ENCODE measurements around the gene VAMP2.

VAMP2 gene, protein sequence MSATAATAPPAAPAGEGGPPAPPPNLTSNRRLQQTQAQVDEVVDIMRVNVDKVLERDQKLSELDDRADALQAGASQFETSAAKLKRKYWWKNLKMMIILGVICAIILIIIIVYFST

DNA sequence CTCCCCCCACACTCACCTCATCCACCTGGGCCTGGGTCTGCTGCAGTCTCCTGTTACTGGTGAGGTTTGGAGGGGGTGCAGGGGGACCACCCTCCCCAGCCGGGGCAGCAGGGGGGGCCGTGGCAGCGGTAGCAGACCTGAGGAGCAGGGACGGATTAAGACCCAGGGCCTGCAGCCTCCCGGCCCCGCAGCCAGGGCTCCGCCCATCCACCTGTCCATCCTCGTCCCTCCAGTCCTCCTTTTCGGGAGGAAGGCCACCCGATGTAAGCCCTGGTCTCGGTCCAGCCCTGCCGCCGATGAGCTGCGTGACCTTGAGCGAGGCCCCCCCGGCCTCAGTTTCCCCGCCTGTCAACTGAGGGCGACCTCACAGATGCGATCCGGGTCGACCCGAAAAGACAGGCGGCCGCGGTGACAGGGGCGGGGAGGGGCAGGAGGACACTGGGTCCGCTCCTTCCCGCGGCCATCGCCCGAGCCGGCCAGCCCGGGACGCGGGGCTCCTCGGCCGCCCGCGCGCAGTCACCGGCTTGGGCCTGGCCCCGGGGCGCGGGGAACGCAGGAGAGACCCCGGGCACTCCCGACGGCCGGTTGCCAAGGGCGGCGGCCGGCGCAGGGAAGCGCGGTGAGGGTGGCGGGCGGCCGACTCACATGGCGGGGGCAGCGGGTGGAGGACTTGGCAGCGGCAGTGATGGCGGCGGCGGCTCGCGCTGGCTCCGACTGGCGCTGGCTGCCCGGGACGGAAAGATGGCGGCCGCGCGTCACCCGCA, at the start of gene VAMP2:
Gene VAMP2 (minus strand): TSS at position 716 of the 764 bp plus-strand sequence. CDS start 69 bp downstream, at position 647.
- peak; percentile 30 to 70 for DNase-seq

DNA sequence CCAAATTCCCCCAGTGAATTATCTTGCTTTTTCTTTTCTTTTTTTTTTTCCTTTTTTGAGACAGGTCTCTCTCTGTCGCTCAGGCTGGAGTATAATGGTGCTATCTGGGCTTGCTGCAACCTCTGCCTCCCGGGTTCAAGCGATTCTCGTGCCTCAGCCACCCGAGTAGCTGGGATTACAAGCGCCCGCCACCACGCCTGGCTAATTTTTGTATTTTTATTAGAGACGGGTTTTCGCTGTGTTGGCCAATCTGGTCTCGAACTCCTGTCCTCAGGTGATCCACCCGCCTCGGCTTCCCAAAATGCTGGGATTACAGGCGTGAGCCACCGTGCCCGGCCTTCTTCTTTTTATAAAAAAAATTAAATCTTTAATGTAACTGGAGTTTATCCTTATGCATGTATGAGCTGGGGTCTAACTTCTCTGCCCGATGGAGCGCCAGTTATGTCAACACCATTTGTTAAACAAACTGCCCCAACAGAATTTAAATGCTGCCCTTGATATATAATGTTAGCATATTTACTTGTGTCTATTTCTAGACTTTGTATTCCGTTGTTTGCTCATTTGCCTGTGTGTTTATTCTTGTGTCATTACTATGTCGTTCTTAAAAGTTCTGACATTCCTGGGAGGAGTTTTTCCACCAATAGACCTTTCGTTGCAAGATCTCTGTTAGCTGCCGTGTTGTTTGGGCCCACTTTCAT, 48.2 kb upstream of the VAMP2 start:
- DNase-seq, result no peak

DNA sequence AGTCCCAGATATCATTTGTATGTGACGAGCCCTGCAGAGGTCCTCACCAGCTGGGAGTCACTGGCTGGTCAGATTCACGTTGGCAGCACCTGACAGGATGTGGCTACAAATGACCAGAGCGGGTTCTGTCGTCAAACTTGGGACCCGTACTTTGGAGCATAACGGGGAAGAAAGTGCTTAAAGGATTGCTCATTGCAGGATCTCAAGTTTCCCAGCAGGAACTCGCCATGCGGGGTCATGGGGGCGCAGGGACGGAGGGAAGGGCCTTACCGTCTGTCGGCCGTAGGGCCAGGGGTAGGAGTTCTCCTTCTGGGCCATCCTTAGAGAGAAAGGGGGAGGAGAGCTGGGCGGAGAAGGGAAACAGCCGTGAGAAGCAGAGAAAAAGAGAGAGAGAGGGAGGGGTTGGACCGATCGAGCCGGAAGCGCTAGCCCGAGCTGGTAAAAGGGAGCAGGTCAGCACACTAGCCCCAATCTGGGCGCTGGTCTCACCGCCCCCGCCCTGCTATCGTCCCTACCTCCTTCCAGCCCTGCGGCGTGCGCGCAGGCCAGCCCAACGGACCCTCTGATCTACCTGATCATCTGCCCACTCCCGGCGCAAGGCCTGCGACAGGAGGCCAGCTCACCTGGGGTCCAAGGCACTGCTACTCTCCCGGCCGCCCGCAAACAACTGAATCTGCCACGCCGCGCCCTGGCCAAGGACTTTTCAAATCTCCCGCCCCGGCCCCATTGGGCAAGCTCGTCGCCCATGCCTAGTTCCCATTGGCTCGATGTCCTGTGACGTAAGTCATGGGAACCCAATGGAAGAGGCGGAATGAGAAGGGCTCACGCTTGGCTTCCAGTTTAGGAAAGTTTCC, 47.4 kb upstream of the VAMP2 start, which contains the start of gene AURKB:
Gene AURKB (minus strand): TSS at position 669 of the 854 bp plus-strand sequence. CDS start 351 bp downstream, at position 318.
- peak; percentile 96 for DNase-seq

GRCh38 chr17:8206536-8206935, 43.8 kb upstream of the VAMP2 start:
- no peak for DNase-seq

- DNase-seq, result no peak
Measured at GRCh38 chr17:8204761-8205555, 42.2 kb upstream of the VAMP2 start.

DNA sequence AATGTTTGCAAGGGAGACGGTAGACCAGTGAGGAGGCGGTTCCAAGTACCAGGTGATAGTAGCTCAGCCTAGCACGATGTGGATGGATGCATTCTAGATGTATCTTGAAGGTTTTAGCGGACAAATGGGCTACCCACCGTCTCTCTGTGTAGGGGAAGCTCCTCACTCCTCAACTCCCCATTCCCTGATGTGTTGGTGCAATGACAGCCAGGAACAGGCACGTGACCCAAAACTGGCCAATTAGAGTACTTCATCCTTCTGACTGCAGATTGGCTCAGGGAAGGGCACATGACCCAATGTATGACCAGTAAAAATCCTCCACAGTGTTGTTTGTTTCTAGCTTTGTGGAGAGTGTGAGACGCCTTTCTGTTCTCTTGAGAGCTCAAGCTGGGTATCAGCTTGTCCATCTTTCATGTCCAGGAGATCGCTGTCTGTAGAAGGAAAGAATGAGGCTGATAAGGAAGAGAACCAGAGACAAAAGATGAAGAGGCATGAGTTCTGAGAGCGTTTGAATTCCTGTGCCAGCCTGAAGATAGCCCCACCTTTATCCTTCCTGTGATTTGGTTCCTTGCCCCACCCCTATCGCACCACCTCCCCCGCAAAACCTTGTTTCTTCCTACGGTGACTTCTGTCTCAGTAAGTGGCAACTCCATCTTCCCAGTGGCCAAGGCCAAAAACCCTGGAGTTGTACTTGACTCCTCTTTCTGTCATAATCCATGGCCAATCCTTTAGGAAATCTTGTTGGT, 29.5 kb upstream of the VAMP2 start:
- peak; percentile 56 to 91 for DNase-seq

DNA sequence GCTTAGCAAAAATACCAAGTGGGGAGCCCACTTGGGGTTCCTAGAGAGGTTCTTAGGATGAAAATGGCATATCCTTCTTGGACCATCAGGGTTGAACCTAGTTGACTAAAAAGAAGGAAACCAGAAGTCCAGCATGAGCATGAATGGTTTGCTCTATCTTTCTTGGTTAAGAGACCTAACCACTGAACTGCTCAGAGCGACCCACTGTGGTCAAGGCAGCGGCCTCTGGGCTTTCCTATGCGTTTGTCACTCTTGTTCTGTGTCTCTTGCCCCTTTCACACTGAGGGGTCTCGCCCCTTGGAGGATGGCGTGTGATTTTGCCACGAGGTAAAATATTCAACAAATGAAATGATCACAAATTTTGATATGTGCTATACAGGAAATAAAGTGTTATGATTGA, 27.8 kb upstream of the VAMP2 start:
- DNase-seq, result no peak

DNA sequence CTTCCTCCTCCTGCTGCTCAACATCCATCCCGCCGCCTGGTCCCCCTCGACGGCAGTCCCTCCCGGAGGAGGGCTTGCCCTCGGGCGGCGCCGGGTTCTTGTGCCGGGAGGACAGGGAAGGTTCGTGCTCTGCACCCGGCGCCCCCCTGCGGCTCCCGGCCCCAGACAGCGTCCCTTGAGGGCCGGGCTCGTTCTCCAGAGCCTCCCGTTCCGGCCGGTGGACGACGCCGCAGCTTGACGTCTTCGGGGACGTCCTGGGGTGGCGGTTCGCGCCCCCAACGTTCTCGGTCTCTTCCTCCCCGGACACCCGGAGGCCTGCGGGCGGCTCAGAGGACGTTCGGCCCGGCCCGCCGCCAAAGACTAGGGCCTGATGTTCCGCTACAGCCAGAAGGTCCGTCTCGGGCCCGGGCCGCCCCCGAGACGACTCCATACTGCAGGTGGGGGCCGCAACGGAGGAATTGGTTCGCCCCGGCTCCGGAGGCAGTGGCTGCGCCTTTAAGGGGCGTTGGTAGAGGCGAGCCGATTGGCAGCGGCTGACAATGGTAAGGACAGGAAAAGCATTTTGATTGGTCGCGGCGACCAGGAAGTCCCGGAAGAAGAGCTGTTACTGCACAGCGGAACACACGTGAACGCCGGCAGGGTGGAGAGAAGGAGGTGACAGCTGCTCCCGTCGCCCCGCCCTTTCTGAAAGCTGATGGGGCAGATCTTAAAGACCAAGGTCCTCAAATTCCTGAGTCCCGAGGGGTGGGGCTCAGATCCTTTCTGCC, 27.1 kb upstream of the VAMP2 start, which contains the start of gene BORCS6:
Gene BORCS6 (minus strand): TSS at position 470 of the 767 bp plus-strand sequence. CDS start 40 bp downstream, at position 430.
- peak; percentile 92 to 96 for DNase-seq

GRCh38 chr17:8189041-8189710, 26.4 kb upstream of the VAMP2 start:
- no peak for DNase-seq

DNA sequence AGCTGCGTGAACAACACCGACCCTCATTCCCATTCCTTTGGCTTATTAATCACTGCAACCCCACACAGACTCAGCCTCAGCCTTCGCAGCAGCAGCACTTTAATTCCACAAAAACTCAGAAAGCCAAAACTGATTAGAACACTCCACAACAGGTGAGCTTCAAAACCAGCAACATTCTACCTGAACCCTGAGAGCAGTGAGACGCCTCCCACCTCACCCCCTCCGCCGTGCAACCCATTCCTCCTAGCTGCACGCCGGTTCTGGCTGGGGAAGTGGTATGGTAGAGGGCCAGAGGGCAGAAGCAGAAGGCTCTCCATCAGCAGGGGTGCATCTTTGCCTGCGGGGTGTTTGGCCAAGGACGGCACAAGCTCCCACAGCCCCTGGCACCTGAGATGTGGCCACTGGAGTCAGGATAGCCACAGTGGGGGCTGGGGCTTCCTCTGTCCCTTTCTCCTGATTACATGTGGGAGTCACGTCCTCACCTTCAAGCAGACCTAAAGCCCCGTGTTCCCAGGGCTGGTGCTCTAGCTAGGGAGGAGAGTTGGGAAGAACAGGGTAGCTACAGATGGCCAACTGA, 25.6 kb upstream of the VAMP2 start:
- no peak for DNase-seq

DNA sequence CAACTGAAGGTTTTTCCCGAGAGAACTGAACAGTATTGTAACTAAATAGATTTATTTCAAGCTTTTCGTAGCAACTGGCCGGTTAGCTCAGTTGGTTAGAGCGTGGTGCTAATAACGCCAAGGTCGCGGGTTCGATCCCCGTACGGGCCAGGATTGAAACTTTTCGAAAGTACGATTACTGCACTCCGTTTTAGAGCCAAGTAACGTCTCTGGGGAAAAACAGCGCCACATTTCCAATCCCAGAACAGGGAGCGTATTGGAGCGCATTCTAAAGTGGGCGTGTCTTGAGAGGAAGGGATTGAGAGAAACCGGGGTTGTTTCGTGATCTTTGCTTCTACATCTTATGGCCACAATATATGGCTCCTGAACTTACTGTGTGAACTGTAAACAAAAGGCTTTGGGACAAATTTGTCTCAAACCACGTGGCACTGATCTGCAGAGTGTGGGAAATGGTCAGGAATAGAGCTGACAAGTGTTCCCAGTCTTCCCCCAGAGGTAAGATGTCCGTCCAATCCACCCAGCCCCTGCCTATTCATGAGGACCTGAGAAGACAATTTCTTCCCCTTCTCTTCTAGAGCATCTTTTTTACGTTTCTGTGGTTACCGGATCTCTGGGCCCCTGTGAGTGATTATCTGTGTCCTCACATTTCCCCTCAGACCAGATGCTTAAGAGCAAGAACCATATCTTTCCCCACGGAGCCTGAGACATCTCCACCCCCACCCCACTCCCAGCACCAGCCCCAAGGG, 24.9 kb upstream of the VAMP2 start:
- peak; percentile 95 to 98 for DNase-seq

DNA sequence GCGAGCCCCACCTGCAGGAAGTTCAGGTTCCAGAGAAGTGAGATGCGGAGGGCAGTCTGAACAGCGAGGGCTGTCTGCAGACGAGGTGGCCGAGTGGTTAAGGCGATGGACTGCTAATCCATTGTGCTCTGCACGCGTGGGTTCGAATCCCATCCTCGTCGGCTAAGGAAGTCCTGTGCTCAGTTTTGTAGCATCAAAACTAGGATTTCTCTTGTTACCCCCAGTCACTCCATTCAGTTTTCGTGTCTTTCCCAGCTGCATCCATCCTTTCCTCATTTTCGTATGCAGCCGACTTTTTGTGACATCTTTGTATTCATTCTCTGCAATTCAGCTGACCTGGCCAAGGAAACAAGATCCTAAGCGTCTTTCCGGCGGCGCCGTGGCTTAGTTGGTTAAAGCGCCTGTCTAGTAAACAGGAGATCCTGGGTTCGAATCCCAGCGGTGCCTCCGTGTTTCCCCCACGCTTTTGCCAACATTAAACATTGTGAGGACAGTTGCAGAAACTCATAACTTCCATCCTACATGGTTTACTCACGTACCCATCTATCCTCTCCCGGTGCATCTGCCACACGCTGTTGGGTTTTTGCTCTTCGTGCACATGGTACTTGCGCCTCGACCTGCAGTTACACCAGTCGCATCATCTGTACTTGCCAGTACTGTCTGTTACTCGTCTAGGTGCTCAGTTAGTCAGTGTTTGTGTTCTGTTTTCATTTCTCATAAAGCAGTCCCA, 24.2 kb upstream of the VAMP2 start:
- peak; percentile 95 to 96 for DNase-seq

GRCh38 chr17:8186446-8186786, 23.7 kb upstream of the VAMP2 start:
- DNase-seq, result peak in 1 of 2 experiments; percentile 88

GRCh38 chr17:8185582-8186445, 23.1 kb upstream of the VAMP2 start:
- peak; percentile 80 to 86 for DNase-seq

DNA sequence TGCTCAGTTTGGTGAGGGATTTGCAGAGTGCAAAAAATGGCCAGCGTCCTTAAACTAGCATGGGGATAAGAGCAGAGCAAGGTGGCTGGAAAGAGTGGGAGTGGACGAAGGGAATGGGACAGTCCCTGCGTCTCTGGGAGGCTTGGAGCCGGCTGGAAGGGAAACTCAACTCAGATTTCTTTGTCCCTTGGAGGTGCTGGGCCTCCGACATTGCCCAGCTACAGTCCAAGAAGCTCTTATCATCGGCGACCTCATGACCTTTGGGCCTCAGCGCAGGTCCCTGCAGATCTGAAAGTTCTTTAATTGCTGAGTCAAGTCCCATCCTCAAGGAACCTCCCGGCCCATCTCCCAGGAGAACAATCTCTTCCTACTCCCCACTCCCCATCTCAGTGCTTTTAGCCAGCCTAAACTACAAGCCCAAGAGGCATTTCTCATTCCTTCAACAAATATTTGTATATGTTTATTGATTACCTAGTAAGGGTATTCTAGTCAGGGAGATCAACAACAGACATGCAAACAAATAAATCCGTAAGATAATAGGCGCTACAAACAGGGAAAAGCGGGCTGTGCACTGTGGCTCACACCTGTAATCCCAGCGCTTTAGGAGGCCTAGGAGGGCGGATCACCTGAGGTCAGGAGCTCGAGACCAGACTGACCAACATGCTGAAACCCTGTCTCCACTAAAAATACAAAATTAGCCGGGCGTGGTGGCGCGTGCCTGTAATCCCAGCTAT, 14.4 kb upstream of the VAMP2 start:
- no peak for DNase-seq
